Neural cell (in vitro differentiated cells): ENCODE measurements around the gene SERPINE2.

Experiments
- CTCF ChIP-seq: fragments of 450-650 bp; IDR thresholded peaks from 2 replicates; pipeline ENCODE4 v1.5.1; 2014; ENCODE audit warnings: antibody characterized with exemption, mild to moderate bottlenecking, moderate library complexity; ENCODE audit not compliant: poor library complexity, severe bottlenecking
- EP300 ChIP-seq: fragments of 450-650 bp; conservative IDR thresholded peaks from 2 replicates; pipeline ENCODE4 v1.6.1; 2014; ENCODE audit warnings: antibody characterized with exemption, mild to moderate bottlenecking, moderate library complexity; ENCODE audit not compliant: poor library complexity, severe bottlenecking
- EZH2 ChIP-seq: fragments of 200-600, 300-800 bp; shearing (Covaris generic), sonication (generic); IDR thresholded peaks from 2 replicates; pipeline ENCODE4 v1.6.1; 2014; ENCODE audit warnings: antibody characterized with exemption, low read length, borderline replicate concordance, mild to moderate bottlenecking; ENCODE audit not compliant: insufficient read depth, poor library complexity, severe bottlenecking
- MXI1 ChIP-seq: fragments of 450-650 bp; conservative IDR thresholded peaks from 2 replicates; pipeline ENCODE4 v1.6.1; 2014; ENCODE audit warnings: antibody characterized with exemption, mild to moderate bottlenecking; ENCODE audit not compliant: poor library complexity, severe bottlenecking
- RAD21 ChIP-seq: fragments of 450-650 bp; conservative IDR thresholded peaks from 2 replicates; pipeline ENCODE4 v1.6.1; 2014; ENCODE audit warnings: antibody characterized with exemption, mild to moderate bottlenecking, moderate library complexity
- SMC3 ChIP-seq: fragments of 450-650 bp; conservative IDR thresholded peaks from 2 replicates; pipeline ENCODE4 v1.6.1; 2014; ENCODE audit warnings: antibody characterized with exemption, mild to moderate bottlenecking, moderate library complexity; ENCODE audit not compliant: poor library complexity
- TAF1 ChIP-seq: IDR thresholded peaks from 2 replicates; pipeline ENCODE4 v1.6.1; 2012; ENCODE audit warnings: low read depth
- TF ChIP-seq, protein P1 (sequence below): IDR thresholded peaks from 2 replicates; pipeline ENCODE4 v1.6.1; 2012; ENCODE audit warnings: borderline replicate concordance

DNA sequence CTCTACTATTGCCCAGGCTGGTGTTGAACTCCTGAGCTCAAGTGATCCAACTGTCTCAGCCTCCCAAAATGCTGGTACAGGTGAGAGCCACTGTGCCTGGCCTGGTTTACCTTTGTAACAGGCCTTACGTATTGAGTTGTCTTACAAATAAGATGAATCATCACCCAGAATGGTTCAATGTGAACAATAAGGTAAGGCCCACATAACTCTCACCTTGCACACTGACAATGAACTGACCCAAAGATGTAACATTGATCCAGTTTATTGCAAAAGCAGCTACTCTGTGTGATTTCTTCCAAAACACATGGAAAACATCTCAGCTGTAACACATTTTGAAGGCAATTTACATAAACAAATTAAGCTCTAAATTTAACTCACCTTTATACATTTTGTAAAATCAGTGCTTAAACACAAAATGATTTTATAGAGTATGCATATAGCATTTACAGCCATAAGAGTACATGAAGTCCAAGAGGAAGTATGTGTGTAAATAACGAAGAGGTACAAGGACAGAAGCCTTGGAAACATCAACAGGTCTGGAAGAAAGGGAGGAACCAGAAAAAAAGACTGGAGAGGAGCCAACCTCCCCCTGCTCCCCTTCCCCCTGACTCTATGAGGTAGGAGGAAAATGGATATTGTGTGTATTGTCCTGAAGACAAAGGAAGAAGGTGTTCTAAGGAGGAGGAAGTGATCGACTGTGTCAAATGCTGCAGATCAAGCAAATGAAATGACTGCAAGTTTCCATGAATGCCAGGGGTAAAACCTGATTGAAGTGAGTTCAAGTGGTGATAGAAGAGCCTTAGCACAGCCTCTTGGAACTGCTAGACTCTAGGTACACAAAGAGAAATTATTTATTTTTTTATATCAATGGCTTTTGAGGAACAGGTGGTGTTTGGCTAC, 88.4 kb downstream of the SERPINE2 start:
- TF ChIP-seq EZH2 (no peak), CTCF (no peak), MXI1 (no peak), EP300 (no peak), TAF1 (no peak), SMC3 (no peak), RAD21 (no peak)
- TF ChIP-seq, protein P1, sequence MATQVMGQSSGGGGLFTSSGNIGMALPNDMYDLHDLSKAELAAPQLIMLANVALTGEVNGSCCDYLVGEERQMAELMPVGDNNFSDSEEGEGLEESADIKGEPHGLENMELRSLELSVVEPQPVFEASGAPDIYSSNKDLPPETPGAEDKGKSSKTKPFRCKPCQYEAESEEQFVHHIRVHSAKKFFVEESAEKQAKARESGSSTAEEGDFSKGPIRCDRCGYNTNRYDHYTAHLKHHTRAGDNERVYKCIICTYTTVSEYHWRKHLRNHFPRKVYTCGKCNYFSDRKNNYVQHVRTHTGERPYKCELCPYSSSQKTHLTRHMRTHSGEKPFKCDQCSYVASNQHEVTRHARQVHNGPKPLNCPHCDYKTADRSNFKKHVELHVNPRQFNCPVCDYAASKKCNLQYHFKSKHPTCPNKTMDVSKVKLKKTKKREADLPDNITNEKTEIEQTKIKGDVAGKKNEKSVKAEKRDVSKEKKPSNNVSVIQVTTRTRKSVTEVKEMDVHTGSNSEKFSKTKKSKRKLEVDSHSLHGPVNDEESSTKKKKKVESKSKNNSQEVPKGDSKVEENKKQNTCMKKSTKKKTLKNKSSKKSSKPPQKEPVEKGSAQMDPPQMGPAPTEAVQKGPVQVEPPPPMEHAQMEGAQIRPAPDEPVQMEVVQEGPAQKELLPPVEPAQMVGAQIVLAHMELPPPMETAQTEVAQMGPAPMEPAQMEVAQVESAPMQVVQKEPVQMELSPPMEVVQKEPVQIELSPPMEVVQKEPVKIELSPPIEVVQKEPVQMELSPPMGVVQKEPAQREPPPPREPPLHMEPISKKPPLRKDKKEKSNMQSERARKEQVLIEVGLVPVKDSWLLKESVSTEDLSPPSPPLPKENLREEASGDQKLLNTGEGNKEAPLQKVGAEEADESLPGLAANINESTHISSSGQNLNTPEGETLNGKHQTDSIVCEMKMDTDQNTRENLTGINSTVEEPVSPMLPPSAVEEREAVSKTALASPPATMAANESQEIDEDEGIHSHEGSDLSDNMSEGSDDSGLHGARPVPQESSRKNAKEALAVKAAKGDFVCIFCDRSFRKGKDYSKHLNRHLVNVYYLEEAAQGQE, result no peak
